Erythroblast (primary cell): Measurements from ENCODE around the gene TBC1D1.

Experiments used
- GATA1 ChIP-seq: IDR thresholded peaks from 2 replicates; pipeline ENCODE4 v1.6.1; 2011; ENCODE audit warnings: low read depth, mild to moderate bottlenecking, control low read depth, low read length, moderate library complexity
- POLR2A ChIP-seq: IDR thresholded peaks from 2 replicates; pipeline ENCODE4 v1.6.1; 2011; ENCODE audit warnings: mild to moderate bottlenecking, low read length

- TF ChIP-seq POLR2A (no peak), GATA1 (no peak)
Observed at GRCh38 chr4:37852376-37852775, 38.5 kb upstream of the TBC1D1 start.
